ENCODE data around the gene CDK18.

Gene CDK18

DNA sequence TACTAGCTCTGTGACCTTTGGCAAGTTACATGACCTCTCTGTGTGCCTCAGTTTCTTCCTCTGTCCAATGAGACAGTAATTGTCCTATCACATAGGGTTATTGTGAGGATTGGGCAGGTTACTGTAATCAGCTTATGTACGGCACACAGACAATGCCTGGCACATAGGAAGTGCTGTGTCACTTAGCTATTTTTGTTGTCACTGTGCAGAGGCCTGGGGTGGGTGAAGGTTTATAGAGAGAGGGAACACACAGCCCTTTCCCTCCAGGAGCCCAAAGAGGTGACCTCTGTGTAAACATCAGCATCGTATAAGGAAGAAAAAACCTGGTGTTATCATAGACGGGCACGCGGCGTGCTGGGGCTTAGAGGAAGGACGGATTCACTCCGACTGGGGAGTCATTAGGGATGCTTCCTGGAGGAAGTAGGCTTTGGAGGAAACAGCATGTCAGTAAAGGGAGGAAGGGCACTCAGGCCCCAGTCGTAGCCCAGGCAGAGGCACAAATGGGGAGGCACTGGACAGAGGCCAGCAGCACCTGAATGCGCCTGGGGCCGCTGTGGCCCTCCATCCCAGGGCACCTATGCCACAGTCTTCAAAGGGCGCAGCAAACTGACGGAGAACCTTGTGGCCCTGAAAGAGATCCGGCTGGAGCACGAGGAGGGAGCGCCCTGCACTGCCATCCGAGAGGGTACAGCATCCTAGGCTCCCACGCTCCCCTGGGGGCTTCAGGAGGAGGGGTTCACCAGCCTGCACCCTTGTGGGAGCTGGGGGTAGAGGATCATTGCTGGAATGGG is 21.2 kb downstream of the CDK18 start:
- no peak for DNase-seq

DNA sequence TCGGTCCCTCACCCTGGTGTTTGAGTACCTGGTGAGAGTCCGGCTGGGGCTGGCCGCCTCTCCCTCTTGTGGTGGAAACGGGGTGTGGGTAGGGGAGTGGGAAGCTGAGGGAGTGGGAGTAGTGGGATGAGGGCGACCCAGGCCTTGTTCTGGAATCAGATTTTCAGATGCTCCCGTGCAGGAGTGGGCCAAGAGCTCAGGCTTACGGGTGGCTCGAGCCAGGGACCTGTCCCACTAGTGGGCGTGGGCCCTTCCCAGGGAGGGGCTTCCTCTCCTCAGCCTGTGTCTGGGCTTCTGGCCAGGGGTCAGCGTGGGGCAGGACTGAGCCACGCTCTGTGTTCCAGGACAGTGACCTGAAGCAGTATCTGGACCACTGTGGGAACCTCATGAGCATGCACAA is 22.0 kb downstream of the CDK18 start:
- DNase-seq = no peak

DNA sequence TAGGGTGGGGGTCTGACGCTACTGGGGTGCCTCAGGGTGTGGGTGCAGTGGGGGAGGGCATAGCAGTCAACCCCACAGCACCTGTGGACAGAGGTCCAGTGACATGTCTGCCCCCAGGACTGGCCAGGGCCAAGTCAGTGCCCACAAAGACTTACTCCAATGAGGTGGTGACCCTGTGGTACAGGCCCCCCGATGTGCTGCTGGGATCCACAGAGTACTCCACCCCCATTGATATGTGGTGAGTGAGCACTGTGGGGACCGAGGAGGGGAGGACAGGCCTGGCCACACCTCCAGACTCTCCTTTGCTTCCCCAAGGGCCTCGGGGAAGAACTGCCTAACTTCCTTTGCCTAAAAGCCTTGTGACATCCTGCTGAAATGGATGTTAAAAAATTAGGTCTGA is 23.5 kb downstream of the CDK18 start:
- DNase-seq = no peak

DNA sequence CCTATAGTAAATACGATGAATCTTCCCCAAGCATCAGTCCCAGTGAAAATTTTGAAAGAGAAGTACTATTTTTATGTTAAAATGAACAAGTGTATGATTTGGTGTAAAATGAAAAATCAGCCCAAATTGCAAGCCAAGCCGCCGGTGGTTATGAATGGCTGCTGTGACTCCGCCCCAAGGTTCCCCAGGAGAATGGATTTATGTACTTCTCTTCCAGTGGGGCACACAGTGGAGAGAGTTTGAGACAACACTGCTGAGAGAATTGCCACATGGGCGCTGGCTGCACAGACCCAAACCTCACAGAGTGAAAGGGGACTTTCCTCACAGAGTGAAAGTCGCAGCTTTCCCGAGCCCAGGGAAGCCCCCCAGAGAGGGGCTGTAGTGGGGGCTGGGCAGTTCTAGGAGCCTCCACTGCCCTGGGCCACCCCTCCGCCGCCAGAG is 24.0 kb downstream of the CDK18 start:
- no peak for DNase-seq

DNA sequence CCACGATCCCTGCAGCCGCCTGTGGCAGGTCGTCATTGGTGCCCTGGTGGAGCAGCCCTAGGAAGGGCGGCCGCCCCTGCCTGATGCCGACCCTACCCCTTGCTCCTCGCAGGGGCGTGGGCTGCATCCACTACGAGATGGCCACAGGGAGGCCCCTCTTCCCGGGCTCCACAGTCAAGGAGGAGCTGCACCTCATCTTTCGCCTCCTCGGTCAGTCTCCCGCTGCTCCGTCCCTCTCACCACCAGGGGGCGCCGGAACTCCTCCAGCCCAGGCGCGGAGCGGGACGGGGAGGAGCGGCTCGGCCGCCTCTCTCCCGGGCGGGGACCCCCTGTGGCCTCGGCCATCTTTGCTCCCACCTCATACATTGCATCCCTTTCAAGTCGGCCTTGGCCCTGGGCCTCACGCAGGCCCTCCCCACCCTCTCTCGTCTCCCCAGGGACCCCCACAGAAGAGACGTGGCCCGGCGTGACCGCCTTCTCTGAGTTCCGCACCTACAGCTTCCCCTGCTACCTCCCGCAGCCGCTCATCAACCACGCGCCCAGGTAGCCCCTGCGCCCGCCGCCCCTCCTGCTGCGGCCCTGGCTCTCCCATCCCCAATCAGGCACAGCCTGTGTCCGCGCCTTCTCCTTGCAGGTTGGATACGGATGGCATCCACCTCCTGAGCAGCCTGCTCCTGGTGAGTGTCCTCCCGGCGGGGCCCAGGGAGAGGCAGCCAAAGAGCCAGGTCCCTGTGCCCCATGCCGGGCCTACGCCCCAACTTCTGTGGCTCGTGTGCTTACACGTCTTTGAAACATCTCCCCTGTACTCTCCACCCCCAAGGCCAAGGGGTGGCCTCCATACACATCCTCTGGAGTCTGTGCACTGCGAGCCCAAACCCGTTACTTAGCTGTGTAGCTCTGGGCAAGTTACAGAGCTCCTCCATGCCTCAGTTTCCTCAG is 24.7 kb downstream of the CDK18 start:
- DNase-seq = peak; percentile 94

DNA sequence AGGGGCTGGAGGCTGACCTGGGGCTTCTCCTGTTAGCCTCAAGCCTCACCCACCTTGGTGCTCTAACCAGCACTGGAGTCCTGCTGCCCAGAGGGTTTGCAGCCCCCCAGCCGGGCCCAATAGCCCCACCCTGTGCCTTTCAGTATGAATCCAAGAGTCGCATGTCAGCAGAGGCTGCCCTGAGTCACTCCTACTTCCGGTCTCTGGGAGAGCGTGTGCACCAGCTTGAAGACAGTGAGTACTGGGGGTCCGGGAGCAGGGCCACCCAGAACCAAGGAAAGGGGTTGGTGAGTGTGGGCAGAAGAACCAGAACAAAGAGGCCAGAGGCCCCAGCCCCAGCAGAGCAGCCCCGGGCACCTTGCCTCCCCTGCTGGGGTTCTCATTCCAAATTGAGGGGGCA is 25.6 kb downstream of the CDK18 start:
- no peak for DNase-seq

DNA sequence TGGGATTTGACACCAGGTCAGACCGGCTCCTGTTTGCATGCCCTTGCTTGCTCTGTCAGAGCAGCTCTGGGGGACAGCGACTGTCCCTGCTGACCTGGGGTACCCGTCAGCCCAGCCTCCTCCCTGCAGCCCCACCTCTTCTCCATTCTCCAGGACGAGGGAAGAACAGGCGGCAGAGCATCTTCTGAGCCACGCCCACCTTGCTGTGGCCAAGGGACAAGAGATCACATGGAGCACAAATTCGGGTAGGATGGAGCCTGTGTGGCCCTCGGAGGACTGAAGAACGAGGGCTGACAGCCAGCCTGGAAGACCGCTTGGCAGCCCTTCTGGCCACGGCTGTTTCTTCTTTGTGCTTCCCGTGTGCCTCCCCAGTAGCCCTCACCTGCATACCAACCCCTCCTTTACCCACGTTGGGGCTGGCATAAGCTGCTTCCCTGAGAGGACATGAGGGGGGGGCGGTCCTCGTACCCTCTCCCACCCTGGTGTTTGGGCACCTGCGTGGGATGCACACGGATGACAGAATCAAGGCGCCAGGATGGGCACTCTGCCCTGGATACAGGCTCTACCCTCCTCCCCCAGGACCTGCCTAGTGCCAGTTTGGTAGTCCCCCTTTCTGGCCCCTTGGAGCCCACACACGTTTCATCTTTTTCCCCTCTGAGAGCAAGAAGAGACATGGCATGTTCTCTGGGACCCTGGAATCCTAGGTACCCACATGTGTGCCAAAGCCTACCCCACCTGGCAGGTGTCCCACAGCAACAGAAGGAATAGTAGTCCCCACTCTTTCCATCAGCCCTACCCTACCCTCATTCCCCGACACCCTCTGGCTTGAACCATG is 26.9 kb downstream of the CDK18 start:
- no peak for DNase-seq

DNA sequence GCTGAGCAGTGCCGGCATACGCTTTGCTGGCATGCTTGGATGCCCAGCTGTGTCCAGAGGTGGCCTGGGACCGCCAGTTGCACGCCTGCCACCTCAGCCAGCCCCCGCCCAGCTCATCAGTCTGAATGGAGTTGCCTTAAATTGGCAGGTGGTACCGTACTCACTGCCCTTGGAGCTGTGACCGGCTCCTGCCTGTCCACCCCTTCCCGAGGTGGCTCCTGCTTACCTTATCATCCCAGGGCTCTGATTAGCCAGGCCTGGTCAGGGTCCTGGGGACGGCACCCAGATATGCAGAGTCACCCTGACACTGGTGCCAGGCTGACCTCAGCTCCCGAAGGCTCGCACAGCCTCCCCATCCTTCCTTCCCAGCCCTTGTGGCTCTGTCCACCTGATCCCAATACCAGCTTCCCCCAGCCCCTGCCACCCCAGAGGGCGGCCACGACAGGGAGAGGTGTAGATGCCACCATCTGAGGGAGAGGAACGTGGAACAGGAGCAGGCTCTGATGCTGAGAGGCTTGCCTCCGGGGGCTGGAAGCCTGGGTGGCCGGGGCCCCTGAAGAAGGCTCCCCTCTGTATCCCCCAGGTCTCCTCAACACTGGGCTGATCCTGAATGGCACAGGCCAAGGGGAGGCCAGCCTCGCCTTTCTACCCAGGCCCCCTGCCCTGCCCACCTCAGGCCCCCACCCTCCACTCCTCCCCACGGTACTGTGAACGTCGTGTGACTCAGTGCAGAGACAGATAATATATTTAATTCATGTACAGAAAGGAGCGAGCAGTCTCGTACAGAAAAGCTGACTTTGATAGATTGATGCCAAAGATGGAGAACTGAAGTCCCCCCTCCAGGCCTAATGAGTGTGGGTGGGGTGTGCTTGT is 27.8 kb downstream of the CDK18 start:
- DNase-seq = no peak

DNA sequence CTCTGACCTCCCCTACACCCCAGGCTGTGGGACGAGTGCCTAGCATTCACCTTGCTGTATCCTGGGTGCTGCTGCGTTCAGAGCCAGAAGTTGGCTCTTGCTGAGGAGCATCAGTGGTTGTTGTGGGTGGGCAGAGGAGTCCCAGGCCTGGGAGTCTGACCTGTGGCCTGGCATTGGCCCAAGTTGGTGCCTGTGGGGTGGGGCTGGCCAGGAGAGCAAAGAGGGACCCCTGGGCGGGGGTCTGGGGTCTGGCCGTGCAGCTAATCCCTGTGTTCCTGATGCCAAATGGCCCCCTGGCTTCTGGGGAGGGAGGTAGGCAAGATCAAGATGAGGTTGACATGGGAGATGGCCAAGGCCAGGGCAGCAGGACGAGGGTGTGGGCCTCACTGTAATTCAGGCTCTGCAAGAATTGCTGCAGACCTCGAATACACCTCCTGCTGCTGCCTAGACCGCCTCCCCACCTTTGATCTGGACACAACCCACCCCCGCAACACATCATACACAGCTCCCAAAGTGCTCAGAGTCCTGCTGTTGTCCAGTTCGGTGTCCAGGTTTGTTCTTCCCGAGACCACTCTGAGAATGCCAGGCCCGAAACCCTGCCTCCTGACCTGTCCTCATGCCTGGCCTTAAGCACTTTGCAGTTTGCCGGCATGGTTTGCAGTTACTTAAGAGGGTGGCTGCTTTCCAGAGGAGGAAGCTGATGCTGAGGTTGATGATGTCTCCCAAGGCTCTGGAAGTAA is 28.7 kb downstream of the CDK18 start:
- no peak for DNase-seq

DNA sequence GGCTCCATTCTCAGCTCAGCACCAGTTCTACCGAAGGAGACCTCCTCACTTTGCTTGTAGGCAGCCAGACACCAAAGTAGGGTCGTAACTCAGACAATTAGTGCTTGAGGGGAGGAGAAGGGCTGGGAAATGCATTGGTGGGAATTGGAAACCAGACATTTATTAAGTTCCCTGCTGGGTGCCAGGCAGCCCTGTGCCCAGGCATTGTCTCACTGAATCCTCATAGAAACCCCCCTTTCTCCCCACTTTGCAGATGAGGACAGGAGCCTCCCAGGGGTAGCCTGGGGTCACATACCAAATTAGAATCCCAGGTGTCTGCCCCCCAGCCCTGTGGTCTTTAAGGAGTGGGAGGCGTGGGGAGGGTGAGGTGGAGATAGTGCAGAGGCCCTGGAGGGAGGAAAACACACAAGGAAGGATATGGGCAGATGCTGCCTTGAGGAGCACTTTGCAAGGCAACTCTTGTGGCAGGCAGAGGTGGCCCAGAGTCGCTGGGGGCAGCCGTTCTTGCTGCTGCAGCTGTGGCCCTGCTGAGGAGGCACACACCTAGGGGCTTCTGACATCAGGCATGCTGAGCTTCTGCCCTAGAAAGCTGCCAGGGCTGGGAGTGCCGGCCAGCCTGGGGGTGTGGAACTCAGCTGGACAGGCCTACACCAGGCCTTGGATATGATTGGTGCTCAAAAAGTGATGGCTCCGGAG is 29.4 kb downstream of the CDK18 start:
- no peak for DNase-seq

DNA sequence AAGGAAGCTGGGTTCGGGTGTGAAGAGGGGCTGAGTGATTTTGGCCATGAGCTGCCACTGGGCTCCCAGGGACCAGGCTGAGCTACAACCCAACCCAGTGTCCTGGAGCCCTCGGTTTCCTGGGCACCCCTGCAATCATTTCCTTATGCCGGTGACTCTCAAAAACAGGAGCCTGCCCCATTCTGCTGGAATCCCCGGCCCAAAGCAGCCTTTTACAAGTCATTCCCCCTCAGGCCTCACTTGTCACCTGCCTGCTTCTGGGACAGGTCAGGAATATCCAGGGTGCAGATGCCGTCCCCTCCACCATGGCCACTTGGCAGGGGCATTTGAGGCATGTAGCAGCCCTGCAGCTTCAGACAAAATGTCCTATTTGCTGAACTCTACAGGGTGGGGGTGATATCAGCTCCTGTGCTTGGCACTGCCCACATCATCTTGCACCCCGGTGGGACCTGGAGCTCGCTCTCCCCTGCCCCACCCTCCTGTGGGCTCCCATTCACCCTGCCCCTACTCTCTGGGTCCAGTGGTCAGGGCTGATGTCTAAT is 30.0 kb downstream of the CDK18 start:
- DNase-seq = no peak

DNA sequence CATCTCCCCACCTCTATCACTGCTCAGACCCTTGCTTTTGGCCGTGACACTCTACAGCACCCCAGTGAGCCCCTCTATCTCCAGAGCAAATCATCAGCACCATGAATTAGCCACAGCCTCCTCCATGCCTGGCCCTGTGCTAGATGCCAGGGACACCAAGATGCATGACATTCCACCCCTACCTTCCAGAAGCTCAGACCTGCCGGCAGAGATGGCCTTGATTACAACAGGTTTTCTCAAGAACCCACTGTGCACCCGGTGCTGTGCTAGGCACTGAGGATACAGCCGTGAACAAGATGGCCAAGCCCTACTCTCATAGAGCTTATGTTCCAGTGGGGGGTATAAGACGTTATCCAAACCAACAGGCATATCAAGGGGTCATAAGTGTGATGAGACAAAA is 30.6 kb downstream of the CDK18 start:
- no peak for DNase-seq

DNA sequence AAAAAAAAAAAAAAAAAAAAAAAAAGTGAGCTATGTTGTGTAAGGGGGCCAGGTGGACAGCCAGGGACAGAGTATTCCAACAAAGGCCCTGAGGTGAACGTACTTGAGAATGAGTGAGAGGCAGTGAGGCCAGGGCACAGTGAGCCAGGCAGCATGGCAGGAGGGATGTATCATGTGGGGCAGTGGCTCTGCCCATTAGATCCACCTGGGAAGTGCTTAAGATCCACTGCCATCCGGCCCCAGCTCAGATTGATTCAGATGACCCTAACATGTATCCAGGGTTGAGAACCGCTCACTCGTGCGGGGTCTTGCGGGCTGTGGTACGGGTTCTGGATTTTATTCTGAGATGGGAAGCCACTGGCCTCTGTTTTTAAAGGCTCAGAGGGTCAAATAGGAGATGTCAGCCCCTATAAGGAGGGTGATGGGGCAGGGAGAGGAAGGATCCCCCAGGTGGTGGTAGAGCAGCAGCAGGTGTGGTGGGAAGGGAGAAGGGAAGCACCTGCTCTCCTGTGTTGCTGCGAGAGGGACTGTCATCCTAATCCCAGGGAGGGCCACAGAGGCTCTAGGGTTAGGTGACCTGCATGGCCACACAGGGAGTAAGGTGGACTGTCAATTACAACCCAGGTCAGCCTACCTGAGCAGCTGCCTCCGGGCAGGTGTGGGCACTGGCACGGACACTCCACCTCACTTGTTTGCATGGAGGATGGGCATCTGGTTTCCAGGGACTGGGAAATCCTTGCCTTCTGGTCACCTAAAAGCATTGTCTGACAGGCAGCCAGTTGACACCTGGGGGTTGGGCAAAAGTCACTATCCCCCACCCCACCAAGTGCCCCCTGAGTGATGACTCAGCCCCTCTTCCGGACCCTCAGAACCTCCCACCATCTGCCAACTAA is 31.6 kb downstream of the CDK18 start:
- no peak for DNase-seq

DNA sequence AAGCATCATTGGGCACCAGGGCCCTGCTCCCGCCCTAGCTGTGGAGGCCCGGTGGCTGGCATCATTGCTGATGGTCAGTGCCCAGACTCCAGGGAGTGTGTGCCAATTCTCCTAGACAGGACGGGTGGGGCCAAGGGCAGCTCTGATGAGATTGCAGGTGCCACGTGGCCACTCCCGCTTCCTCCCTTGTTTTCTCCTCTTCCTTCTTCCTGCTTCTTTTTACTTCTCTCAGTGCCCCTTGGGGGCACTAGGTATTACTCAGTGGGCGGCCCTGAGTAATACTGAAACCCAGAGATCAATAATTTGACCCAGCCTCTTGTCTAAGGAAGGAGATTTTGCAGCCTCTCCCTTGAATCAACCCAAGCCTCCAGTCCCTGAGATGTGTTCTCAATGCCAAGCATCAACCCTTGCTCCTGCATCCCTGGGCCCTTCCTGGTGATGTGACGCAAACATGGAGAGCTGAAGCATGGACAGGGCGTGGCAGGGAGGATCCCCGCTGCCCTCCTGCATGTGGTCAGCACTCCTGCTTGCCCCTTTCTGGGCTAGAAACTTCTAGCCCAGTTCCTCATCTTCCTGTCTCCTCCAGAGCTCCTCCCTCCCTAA is 32.4 kb downstream of the CDK18 start:
- DNase-seq = no peak

DNA sequence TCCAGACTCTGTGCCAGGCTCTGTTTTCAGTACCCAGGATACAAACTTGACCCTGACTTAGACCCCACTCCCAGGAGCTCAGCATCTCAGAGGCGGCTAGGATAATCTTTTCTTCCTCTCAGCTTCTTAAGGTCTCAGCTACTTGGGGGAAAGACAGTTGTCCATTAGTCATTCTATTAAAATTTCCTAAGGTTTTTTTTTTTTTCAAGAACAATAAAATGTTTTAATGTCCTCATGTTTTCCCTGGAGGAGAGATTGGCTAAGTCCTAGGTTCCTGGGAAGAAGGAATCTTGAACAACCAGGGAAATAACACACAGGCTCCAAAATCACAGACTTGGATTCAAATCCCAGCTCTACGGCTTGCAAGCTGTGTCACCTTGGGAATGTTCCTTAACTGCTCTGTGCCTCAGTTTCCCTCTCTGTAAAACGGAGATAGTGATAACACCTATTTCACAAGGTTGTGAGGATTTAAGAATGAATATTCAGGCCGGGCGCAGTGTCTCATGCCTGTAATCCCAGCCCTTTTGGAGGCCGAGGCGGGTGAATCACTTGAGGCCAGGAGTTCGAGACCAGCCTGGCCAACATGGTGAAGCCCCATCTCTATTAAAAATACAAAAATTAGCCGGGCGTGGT is 33.0 kb downstream of the CDK18 start:
- no peak for DNase-seq

DNA sequence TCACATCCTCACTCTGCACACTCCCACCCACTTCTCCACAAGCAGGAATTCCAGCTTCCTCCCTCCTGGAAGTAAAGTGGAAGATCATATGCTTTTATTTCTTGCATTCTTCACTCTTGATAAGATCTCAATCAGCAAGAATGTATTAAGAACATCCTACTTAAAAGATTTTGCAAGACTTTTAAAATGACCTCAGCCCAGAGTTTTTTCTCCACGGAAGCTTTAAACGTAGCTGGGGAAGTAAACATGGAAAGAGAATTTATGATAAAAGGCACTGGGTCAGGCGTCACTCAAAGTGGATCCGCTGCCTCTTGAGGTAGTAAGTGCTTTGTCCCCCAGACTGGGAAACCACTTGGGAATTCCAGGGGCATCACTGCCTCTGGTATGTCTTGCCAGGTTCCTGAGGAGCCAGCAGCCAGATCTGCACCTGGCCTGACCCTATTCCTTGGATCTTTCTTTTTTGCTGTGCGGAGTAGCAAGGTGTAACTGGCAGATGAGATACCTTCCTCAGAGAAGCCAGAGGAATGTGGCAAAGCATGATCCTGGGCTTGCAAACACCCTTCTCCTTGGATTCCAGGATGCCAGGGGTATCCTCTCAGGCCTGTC is 33.9 kb downstream of the CDK18 start:
- DNase-seq = no peak

DNA sequence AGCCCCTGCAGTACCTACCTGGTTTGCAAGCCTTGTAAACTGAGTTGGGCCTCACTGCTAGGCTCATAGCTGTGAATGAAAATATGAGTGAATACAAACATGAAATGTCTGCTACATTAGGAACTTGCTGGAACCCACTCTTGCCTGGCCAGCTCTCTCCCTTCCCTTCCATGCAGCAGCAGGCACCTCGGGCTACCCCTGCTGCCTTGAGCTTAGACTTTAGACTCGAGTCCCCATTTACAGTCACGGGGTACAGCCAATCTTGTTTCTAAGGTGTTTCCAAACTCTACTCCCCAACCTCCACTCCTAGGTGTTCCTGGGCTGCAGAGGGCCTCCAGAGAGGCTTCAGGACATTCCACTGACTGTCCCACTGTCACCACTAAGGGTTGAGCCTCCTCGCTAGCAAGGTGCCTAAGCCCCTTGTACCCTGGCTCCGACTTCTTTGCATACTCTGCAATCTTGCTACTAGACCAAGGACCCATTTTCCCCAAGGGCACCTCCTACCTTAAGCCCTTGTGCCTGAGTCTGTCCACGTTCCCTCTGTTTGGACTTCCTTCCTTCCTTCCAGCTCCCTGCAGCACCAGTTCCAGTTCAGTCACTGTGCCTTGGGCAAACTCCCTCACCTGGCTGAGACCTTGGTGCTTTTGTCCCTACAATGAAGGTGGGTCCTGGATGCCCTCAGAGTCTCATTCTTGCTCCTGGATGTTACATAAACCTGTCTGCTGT is 36.9 kb downstream of the CDK18 start:
- no peak for DNase-seq
